Measurements from ENCODE around the gene BRCC3. TPM values are rescaled to one million over a fixed set of nuclear protein-coding genes. Genes with fewer than 3 reads are reported as not detected.
"Not testable (repeated sequence)": the region's sequence is repeated elsewhere in the genome, so short reads cannot be mapped to it uniquely, and the experiment has no call there.

BRCC3 gene
- total RNA-seq, 4 donors from 2014 or later, result 8.4 to 11.0 (median 10.2) TPM

DNA sequence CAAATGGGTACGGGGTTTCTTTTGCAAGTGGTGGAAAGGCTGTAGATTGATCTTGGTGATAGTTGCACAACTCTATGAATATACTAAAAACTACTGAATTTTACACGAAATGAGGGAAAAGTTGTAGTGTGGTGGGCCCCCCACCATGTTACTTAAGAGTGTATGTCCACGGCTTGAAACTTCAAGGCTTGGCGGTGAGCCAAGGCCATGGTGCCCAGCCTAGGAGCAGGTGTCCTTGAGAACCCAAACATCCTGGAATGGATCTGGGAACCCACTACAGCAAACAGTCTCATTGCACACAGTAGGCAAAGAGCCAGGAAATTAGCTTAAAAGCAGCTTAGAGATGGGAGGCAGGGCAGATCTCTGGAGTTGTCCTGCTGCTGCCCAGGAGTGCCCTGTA lies 62.9 kb downstream of the BRCC3 start:
- DNase-seq (ENCODE audit: low spot score), result no peak
- ATAC-seq (ENCODE audit: low FRiP score), result no peak
- TF ChIP-seq, protein P1, sequence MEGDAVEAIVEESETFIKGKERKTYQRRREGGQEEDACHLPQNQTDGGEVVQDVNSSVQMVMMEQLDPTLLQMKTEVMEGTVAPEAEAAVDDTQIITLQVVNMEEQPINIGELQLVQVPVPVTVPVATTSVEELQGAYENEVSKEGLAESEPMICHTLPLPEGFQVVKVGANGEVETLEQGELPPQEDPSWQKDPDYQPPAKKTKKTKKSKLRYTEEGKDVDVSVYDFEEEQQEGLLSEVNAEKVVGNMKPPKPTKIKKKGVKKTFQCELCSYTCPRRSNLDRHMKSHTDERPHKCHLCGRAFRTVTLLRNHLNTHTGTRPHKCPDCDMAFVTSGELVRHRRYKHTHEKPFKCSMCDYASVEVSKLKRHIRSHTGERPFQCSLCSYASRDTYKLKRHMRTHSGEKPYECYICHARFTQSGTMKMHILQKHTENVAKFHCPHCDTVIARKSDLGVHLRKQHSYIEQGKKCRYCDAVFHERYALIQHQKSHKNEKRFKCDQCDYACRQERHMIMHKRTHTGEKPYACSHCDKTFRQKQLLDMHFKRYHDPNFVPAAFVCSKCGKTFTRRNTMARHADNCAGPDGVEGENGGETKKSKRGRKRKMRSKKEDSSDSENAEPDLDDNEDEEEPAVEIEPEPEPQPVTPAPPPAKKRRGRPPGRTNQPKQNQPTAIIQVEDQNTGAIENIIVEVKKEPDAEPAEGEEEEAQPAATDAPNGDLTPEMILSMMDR (IDR thresholded peaks at IDR 0.05), result no peak

DNA sequence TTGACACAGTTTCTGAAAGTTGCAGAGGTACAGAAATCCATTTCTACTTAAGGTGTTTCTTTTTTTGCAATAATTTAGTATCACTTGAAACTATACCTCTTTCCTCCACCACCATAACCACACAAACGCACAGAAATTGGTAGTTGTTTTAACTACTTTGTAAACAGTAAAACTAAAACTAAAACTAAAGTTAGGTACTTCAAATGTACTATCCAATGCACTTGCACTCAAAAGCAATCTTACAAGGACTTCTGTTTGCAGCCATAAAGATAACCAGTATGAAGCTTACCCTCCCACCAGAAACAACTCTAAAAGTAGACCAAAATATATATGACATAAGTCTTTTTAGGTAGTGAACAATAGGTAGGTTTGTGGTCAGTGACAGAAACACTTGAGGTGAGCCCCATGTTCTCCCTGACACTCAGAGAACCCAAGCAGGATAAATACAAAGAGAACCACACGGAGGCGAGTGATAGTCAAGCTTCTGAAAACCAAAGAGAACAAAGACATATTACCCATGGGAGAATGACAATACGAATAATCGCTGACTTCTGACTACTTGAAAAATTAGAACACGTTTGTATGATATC lies 72.7 kb downstream of the BRCC3 start:
- ATAC-seq (ENCODE audit: low FRiP score), result no peak
- no peak for DNase-seq (ENCODE audit: low spot score)
- TF ChIP-seq, protein P1 (IDR thresholded peaks at IDR 0.05), result no peak

DNA sequence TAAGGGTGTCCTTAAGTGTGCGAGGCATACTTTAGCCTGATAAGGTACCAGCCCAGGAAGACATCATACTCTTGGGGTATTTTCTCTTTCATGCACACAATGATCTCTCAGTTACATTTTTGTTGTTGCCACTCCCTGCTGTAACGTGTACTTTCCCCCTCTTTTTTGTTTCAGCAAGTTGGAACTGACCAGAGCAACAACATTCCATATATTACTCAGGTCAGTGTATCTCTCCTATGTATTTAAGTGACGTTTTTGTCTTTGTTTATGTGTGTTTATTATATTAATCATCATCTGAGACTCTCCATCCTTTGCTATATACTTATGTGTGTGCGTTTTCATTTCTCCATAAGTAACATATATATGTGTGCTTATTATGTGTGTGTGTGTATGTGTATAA lies 73.6 kb downstream of the BRCC3 start:
- DNase-seq (ENCODE audit: low spot score) (no peak), ATAC-seq (ENCODE audit: low FRiP score) (no peak)
- TF ChIP-seq, protein P1 (IDR thresholded peaks at IDR 0.05), result no peak

DNA sequence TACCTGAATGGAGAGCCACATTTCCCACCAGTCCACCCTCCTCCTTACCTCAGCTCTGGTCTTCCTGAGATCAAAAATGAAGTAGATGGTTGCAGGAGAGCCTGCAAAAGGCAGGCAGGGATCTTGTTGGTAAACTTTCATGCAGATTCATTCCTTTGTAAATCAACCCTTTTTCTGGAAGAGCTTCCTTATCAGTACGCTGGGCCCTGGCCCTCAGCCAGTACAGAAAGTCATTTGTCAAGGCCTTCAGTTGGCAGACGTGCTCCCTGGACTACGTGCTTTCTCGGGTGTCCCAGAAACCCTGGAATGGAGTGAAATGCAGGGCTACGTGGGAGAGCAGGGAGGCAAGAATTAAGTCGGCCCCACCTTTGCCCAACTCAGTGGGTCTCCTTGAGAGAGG lies 76.3 kb downstream of the BRCC3 start:
- DNase-seq (ENCODE audit: low spot score), result not testable (repeated sequence)
- peak; percentile 51 for ATAC-seq (ENCODE audit: low FRiP score)

DNA sequence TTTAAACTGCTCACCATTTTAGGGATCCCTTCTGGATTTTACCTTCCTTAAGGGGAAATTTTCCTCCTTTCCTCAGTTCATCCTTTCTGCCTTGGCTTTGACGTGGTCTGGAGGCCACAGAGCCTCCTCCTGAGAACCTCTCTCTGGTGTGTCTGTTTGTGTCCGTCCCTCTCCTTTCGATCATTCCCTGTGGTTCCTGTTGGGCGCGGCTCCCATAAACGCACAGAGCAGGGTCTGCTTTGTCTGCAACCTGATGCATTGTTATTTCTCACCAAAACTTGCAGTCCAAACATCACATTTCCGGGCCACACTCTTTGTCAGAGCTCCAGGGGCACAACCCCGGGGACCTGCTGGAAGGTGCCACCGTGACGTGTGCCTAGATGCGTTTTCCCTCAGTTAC lies 76.9 kb downstream of the BRCC3 start:
- ATAC-seq (ENCODE audit: low FRiP score); DNase-seq (ENCODE audit: low spot score): not testable (repeated sequence)

DNA sequence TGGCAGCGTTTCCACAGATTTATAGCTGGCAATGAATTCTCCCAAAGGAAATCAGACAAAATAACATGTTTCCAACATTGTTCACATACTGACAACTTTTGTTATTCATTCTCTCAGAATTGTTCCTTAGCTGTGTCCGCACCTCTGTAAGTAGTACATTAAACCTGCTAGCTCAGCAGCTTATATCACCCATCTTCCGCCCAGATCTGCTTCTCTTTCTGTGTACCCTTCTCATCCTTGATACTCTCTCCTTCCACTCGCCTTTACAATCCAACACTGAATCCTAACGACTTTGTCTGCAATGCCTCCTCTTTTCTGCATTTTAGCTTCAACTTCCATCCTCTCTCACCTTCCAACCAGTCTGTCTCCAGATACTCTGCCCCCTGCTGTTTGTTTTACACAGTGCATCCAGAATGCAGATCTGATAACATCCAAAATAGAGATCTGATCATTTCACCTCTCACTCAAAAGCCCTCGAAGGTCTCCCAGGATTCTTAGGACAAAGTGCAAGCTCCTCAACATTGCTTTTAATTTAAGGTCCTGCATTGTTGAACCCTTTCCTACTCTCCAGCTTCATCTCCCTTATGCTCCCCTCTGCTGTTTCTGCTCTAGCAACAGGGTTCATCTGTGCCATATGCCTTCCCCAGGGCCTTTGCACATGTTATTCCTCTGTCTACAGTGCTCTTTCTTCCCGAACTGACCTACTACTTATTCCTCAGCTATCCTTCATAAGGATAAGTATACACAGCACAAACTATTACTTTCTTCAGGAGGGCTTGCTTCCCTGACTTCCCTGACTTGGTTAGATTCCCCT lies 77.6 kb downstream of the BRCC3 start:
- TF ChIP-seq, protein P1 (IDR thresholded peaks at IDR 0.05), result no peak

DNA sequence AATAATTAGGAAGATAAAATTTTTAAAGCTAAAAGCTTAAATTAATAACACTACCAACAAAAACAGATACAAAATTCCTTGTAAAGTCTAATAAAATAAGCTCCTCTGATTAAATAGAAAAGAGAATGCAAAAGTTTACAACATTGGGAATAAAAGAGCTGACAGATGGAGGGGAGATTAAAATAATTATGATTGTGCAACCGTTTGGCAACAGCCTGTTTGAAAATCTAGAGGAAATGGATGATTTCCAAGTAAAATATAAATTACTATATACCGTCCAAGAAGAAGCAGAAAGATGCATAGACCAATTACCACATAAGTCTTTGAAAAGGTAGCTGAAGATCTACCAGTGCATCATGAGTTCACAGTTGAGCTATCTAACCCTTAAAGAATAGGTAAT lies 98.6 kb downstream of the BRCC3 start:
- no peak for DNase-seq (ENCODE audit: low spot score)
- ATAC-seq (ENCODE audit: low FRiP score), result no peak
- TF ChIP-seq, protein P1 (IDR thresholded peaks at IDR 0.05), result no peak

More for the DNA sequence above, 77.6 kb downstream of the BRCC3 start:
- DNase-seq (ENCODE audit: low spot score) (no peak), ATAC-seq (ENCODE audit: low FRiP score) (no peak)

Other genes with a start within 250 kb of the BRCC3 start
- gene SMIM9, start 236.8 kb upstream of the BRCC3 start, total RNA-seq, result 1 to 10 TPM in 1 of 4 donors, not detected in 3; 7.3 TPM
- gene F8A1, start 185.2 kb upstream of the BRCC3 start, total RNA-seq, result 1 to 10 TPM in 3 of 4 donors, under 1 TPM in 1; 0.63 to 9.7 (median 5.5) TPM
- gene F8, start 48.8 kb upstream of the BRCC3 start, total RNA-seq, result 100 to 1,000 TPM in 1 of 4 donors, 10 to 100 TPM in 3; 18.2 to 184 (median 26.2) TPM
- gene FUNDC2, start 44.7 kb upstream of the BRCC3 start, total RNA-seq, result 100 to 1,000 TPM in 2 of 4 donors, 10 to 100 TPM in 2; 65.8 to 110 (median 83.7) TPM
- gene CMC4, start 372 bp upstream of the BRCC3 start, total RNA-seq, result 10 to 100 TPM; 11.0 to 24.9 (median 16.4) TPM
- gene MTCP1, start 372 bp upstream of the BRCC3 start, total RNA-seq, result 1 to 10 TPM in 2 of 4 donors, under 1 TPM in 2; 0.74 to 3.5 (median 1.9) TPM
- gene VBP1, start 145.0 kb downstream of the BRCC3 start, total RNA-seq, result 10 to 100 TPM; 22.2 to 30.4 (median 25.7) TPM
- gene RAB39B, start 193.0 kb downstream of the BRCC3 start, total RNA-seq, result under 1 TPM; 0.19 to 0.37 (median 0.28) TPM

Measured in omental fat pad (tissue), 4 donors.